SKM-1 treated with dmso at 0.1 percent for 144 hours (cell line): Measurements from ENCODE around the gene TTLL11.

Source experiments
- DNase-seq: peaks from one replicate; lab custom pipeline; 2025; ENCODE audit not compliant: unreplicated experiment; lab: John Stamatoyannopoulos, UW

TTLL11 gene

DNA sequence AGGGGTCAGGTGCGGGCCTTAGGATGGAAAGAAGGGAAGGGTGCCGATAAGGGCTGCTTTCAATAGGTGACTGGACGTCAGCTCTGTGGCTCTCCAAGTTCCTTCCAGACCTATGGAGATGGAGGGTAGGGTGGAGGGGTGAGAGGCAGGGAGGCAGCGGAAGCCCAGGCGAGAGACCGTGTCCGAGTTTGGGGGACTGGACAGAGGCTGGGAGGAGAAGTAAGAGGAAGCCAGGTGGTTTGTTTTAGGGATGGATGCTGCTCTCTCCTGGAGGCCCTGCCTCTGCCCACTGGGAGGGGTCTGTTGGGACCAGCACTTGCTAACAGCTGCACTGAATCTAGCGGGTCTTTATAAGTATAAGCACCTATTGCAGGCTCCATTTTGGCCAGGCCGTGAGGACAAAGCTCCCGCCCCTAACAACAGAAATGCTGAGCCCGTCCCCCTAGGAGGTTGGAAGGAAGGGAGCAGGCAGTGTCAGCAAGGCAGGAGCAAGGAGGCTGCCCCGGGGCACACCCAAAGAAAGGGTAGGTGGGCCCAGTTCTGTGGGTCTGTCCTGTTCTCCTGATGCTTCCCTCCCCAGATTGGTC is 274.2 kb downstream of the TTLL11 start:
- DNase-seq, result no peak

DNA sequence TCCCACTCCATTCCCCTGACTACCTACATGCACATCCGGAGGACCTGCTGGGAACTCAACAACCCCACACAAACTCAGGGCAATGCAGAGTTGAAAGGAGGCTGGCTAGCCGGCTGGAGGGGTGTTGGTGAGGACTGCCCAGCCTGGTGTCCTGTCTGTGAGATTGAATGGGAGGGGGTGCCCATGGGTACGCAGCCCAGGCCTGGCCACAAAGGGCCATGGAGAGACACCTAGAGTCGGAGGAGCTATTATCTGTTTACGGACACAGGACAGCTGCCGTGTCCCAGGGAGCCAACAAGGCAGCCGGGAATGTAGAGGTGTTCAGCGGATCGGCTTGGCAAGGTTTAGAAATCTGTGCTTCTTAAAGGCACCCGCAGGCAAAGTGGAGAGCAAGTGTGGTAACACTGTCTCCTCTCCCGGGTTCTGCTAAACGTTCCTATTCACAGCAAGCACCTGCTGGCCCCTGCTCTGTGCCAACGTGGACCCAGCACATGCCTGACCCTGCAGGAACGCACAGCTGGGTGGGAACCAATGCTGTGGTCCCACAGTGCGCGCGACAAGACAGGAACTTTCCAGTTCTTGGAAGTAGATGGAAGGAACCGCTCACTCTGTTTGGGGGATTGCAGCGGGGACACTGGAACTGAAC is 275.0 kb downstream of the TTLL11 start:
- DNase-seq, result no peak

DNA sequence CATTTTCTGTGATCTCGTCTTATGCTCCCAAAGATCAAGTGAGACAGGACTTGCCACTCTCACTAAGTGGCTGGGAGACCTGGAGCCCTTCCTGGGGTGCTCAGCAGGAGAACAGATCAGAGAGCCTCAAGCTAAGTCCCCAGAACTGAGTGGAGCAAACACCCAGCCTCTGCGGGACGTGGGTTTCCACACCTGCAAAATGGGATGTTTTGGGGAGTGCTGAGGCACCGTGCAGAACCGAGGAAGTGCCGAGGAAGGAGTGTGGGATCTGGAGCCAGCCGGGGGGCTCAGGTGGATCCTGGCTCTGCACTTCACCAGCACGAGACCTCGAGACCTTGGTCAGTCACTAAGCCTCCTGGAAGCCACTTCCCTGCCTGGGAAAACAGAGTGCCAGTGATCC is 275.6 kb downstream of the TTLL11 start:
- DNase-seq, result no peak

DNA sequence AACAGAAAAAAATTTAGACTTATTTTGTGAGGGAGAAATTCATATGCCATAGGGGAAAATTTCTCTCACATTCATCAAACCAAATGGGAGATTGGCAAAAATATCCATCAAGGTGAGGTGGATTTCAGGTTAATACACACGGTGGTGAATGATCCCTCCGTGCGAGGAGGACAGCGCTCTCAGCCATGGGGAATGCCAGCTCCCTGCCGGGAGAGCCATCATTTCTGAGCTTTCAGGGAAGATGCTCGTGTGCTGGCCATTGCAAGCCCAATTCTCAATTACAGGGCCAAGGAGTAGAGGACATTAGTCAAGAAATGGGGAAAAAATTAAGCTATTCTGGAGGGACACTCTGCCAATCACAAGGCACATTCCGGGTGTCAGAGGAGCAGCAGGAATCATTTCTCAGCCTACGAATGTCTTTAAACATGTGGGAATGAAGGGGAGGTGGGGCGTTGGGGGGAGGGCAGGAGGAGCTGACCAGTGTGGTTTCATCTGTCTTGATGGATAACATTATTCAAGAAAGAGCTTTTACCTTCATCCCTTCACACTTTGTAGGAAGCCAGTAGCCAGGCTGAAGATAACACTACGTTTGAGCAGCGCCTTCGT is 276.2 kb downstream of the TTLL11 start:
- no peak for DNase-seq

DNA sequence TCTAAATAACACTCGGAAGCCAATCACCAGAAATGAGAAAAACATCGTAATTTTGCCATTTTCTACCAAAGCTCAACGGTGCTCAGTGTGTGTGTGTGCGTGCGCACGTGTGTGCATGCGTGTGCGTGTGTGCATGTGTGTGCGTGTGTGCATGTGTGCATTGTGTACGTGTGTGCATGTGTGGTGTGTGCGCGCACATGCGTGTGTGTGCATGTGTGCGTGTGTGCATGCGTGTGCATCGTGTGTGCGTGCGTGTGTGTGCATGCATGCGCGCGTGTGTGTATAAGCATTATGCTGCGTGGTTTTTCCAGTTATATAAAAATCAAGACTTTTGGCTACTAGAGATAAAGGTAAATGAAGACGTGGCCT is 276.7 kb downstream of the TTLL11 start:
- DNase-seq, result no peak

DNA sequence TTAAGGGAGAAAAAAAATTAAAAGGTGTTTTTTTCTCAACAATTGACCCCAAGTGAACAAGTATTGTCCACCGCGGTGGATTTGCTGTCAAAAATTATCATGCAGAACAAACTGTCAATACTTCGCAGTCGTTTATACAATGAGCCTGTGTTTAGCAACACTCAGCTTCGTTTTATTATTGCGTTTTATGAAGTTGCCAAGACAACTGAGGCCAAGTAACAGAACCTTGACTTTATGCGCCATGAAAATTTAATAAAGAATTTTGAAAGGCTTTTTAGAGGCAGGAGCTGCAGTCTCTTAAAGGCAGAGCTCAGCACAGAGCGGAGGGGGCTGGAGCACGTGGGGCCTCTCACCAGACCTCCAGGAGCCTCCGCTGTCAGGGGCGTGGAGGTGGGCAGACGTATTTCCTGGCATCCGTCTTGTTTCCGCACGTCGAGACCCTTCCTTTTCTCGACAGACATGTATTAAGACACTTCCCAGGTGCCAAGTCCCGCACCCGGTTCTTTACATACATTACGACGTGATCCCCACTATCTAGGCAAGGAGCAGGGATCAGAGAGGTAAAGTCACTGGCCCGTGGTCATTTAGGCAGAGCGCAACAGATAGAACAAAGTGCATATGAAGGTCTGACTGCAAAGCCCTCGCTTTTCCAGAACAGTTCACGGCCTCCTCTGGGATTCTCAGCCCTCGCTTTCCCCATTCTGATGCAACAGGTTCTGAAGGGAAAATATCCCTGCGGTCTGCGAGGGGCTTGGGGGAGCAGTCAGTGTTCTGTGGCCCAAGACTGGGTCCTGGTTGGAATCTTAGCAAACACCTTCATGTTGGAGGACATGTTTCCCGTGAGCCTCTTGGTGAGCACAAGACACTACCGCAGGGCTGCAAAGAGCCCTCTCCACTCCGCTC is 277.3 kb downstream of the TTLL11 start:
- DNase-seq, result no peak

DNA sequence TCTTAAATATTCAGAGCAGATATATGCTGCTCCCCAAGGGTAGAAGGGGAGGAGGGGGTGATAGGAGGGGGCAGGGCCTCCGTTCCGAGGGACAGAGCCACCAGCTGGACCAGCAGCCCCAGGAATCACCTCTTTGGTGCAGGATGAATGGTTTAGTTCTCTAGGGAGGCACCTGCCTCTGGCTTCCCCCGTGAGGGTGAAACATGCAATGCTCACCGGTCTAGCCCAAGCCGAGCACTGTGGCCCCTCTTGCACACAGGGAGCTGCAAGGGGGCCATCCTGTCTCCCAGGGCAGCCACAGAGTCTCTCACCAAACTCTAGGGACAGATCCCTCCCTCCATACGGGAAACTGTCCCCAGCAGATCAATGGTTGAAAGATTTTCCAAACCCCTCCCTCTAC is 278.0 kb downstream of the TTLL11 start:
- no peak for DNase-seq

DNA sequence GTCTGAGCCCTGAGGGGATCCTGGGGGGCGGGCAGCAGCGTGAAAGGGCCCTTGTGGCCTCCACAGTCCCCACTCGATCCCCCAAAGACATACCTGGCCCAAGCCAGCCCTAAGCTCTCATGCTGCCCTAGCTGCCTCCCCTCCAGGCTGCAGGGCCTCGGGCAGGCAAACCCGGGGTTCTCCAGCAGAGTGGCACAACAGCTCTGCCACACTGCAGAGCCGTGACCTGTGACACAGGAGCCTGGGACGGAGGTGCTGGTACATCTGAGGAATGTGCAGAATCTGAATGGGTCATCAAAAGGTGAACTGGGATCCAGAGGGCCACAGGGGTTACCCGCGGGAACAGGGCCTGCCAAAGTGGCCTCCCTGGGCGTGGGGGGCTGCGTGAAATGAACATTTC is 278.5 kb downstream of the TTLL11 start:
- no peak for DNase-seq

DNA sequence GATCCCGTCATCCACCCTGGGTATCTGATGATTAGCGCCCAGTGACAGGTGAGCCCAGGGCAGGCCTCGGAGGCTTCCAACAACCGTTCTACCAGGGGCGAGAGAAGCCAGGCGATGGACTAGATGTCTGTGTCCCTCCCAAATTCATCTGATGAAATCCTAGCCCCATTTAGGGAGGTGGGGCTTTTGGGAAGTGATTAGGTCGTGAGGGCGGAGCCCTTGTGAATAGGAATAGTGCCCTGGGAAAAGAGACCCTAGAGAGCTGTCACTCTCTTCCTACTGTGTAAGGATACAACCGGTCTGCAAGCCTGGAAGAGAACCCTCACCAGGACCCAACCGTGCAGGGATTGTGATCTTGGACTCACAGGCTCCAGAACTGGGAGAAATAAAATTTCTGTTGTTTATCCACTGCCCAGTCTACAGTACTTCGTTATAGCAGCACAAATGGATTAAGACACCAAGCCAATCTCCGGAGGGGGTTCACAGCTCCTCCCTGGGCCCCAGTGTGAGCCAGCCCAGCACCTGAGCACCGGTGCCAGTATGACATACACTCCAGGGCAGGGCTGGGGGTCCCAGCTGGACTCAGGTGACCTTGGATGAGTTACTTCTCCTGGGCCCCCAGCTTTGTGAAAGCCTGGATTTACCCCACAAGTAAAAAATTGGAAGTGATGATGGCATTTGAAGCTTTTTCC is 279.4 kb downstream of the TTLL11 start:
- DNase-seq, result no peak

DNA sequence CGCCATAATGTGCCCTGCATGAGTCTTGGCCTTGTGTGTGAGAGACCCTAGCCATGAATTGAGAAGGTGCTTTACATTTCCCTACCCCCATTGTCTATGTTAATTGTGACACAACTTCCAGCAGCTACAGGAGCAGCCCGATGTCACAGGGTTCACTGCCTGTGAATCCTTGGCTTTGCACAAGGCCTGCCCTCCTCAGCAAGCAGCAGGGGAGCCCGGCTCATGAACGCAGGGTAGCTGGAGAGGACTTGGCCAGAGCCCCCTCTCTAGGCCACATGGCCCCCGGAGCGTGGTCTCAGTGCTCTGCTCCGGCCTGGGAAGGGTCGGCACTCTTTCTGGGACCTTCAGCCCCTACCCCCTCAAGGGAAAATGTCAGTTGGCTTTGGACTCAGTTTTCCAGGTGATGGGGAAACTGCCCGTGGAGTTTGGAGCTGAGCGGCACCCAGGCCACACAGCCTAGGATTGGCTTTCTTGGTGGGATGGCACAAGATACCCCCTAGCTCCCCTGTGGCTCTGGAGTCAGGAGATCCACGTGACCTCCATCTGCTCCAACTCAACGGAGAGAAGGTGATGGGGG is 280.9 kb downstream of the TTLL11 start:
- no peak for DNase-seq

DNA sequence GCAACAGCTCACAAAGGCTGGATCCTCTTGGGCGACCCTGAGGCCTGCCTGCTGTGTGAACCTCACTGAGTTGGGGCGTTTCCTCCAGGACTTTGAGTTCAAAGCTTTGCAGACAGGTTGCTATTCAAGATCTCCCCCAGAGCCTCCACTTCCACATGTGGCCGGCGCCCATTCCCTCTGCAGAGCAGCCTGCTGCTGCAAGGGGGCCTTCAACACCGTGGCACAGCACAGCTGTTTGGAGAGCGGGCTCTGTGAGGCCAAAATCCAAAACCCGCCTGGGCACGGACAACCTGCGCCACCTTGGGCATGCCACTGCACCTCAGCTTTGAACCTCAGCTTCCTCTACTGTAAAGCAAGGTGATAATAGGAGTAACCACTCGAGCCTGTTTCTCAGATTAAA is 281.4 kb downstream of the TTLL11 start:
- no peak for DNase-seq

DNA sequence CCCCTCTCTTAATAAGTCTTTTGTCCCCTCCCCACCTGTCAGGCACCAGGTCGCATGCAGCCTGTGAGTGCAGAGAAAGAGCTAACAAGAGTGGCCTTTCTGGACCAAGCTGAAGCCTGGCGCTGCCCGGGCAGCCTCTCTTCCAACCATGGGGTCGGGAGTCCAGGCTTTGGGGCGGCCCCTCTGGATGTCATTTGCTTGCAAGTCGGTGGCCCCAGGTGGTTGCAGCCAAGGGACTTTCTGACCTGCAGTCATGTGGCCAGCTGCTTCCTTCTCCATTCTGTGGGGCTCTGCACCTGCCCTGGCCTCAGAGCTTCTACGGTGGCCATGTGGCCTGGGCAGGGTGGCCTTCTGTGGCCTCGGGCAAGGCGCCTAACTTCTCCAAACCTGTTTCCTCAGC is 282.0 kb downstream of the TTLL11 start:
- no peak for DNase-seq

DNA sequence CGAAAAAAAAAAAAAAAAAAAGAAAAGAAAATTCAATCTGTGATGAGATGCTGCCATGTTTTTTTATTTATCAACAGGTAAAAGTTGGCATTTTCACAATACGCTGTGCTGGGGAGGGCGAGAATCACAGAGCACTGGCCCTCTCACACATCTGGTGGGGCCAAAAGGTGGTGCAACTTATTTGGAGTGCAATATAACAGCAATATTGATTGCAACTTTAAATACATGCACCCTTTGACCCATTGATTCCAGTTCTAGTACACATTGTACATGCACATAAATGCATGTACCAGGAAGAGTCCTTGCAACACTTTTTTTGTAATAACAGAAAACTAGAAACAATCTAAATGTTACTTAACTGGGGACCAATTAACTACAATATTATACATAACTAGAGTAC is 282.6 kb downstream of the TTLL11 start:
- DNase-seq, result no peak

DNA sequence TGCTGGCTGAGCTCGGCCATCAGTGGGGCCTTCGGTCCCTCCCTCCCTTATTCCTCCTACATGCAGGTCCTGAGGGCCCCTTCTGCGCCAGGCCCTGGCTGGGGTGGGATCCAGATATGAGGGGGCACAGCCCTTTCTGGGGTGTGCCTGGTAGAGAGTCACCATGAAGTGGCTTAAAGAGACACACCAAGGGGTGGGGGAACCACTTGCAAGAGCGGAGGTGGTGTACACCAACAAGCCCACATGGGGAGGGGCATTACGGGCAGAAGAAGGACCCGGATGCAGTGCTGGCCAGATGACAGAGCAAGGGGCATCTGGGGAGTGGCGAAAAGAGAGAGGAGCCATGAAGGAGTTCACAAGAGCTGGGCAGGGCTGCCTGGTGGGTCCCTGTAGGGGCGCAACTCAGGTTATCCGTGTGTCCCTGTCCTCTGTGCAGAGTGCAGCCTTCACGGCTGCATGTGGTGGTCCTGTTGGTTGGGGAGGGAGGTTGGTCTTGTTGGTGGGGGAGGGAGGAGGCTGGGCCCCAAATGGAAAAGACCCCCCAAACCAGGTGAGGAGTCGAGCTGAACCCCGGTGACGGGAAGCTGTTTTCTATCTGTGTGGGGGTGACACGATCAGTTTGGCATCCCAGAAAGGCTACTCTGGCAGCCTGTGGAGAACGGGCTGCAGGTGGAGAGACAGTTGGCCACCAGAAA is 283.6 kb downstream of the TTLL11 start:
- no peak for DNase-seq

DNA sequence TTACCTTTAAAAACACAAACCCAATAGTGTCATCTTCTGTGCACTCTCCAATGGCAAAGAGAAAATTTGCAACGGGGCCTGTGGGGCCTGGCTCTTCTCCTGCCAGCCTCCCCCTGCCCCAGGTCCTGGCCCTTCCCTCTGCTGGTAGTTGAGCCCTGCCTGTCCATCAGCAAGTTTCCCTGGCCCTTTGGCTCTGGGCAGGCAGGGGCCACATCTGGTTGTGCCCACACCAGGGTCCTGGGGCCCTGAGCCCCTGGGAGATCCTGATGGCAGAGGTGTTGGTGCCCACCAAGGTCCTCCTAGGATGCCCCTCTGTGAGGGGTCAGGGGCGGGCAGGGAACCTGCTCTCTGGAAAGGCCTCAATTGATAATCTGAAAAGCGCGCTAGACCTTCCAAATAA is 284.3 kb downstream of the TTLL11 start:
- no peak for DNase-seq

DNA sequence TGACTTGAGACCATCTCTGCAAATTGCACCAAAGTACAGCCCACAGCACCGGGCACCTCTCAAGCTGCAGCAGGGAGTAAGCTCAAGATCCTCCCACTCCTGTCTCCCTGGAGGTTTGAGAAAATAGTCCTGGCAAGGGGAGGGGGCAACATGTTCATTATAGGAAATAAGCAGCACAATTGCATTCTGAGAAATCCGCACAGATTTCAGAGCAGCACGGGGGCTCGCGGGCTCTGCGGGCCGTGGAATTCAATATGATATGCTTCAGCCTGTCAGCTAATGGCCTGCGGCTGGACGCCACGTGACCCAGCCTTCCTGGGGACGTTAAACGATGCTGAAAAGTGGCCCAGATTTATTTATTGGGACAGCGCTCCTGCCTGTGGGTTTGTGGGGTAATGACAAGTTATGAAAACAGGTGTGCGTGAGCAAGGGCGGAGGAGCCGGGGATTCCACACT is 285.3 kb downstream of the TTLL11 start:
- DNase-seq, result no peak

DNA sequence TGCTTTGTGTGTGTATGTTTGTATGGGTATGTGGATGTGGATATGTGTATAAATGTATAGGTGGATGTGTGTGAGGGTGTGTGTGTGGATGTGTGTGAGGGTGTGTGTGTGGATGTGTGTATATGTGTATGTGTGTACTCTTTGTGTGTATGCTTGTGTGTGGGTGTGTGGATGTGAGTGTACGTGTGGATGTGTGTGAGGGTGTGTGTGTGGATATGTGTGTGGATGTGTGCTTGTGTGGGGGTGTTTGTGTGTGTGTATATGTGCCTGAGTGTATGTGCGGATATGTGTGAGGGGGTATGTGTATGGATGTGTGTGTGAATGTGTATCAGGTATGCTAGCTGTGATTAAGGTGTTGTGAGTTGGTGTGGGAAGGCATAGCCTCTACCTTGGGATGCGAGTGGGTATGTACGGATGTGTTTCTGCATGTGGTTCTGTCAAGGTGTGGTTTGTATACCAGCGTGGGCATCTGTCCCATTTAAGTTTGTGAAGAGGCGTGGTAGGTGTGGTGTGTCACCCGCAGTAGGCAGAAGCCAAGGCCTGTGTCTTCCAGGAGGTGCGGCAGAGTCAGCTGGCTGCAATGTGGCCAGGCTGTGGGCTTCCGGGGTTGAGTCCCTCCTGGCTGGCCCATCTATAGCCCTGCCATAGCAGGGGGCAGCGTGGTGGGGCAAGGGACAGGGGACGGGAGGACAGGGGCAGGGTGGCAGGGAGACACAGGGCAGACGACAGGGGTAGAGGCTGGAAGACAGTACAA is 285.9 kb downstream of the TTLL11 start:
- DNase-seq, result no peak

DNA sequence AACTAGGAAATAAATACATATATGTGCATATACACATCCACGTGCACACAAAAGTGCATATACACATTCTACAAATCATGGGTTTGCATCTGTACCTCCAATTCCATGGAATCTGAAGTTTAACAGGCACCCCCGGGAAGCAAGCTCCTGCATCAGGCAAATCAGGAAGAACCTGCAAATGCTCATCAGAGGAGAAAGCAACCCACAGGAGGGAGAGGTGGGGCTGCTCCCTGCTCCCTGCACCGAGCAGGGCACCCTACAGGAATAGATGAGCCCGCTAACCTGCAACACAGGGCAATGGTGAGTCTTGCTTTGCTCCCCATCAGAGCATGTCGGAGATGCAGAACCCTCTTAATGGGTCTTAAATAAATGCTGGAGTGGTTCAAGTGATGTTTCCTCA is 290.4 kb downstream of the TTLL11 start:
- DNase-seq, result no peak

DNA sequence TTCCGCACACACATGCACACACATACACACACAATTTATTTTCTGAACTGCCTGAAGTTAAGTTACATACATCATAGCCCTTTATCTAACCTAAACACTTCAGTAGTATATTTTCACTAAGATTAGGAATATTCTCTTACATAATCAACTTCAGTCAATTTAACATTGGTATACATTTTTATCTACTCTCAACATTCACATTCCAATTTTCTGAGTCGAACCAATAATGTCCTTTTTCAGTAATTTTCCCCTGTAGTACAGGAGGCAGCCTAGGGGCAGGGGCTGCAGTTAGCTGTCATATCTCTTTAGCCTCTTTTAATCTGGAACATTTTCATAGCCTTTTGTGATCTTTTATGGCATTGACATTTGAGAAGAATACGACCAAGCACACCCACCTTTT is 291.5 kb downstream of the TTLL11 start:
- no peak for DNase-seq

DNA sequence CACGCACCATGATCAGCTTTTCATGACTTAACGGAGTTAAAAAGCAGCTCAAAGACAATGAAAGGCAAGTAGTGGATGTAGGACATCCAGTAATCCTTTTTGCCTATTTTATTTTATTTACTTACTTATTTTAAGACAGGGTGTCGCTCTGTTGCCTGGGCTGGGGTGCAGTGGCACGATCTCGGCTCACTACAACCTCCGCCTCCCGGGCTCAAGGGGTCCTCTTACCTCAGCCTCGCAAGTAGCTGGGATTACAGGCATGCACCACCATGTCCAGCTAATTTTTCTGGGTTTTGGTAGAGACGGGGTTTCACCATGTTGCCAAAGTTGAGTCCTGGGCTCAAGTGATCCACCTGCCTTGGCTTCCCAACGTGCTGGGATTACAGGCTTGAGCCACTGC is 292.7 kb downstream of the TTLL11 start:
- DNase-seq, result no peak
